ENCODE measurements around the gene ACBD4. TPM values are rescaled to one million over a fixed set of nuclear protein-coding genes. Genes with fewer than 3 reads are reported as not detected.
A peak's percentile ranks its signal among the peaks of the same experiment; 100 is the strongest.

The ACBD4 gene
- total RNA-seq, 1 donor from 2014 or later: 3.9 TPM

DNA sequence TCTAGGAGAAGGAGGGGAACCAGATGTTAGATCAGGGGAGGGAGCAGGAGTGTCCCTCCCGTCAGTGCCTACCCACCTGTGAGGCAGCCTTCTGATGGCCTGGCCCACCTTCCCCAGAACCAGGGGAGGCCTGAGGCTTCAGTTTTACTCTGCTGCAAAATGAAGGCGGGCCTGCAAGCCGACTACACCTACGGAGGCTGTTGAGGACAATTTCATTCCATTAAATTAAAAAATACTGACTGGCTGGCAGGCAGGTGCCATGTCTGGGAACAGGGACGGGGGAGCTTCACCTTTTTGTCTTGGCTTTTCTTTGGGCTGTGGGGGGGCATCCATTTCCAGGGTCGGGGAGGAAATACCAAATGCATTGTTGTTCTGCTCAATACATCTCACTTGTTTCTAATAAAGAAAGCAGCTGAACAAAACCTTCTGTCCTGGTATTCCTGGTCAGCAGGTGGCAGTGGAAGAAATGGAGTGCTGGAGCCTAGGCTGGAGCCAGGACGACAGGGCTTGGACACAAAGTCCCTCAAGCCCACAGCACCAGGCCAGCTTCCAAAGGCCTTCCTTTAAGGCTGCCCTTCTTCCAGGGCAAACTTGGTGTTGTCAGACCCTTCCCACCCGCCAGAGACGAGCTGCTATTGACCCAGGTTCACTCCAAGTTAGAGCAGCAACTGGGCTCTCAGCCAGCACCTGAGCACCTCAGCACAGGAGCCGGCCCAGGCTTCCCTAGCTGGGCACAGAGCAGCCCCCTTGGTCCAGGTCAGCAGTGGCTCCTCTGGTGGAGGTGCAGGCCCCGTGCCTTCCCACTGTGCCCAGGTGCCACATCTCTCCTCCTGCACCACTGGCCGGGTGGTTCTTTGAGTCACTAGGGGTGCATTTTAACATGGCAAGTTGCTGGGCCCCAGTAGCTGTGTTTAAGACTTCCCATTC, 26.6 kb upstream of the ACBD4 start:
- Mint-ChIP-seq H3K4me1 (ENCODE audit: low read depth, unreplicated experiment) (peaks cover 2% of the 10 kb centered on the region), H3K9me3 (ENCODE audit: unreplicated experiment) (no peaks in the 10 kb centered on the region), H3K27ac (ENCODE audit: unreplicated experiment) (peak overlapping the region; percentile 26), H3K27me3 (ENCODE audit: low read depth, unreplicated experiment) (no peaks in the 10 kb centered on the region), H3K4me3 (ENCODE audit: unreplicated experiment) (peak overlapping the region; percentile 34), H3K36me3 (ENCODE audit: low read depth, unreplicated experiment) (peaks cover 16% of the 10 kb centered on the region)
- Histone ChIP-seq H3K36me3 (ENCODE audit: insufficient read depth, low read length) (peaks cover 27% of the 10 kb centered on the region), H3K79me2 (ENCODE audit: insufficient read depth, low read length) (no peaks in the 10 kb centered on the region), H3K4me2 (ENCODE audit: low read length) (no peak overlapping the region), H4K20me1 (ENCODE audit: insufficient read depth, low read length) (peaks cover 34% of the 10 kb centered on the region), H3K27ac (ENCODE audit: low read depth, low read length) (no peak overlapping the region), H3K9ac (ENCODE audit: low read length) (no peak overlapping the region), H3K4me3 (ENCODE audit: insufficient read depth, low read depth, low read length) (no peak overlapping the region), H3K4me1 (ENCODE audit: insufficient read depth, low read length) (no peaks in the 10 kb centered on the region), H3K27me3 (ENCODE audit: insufficient read depth, low read length) (no peaks in the 10 kb centered on the region), H2AFZ (ENCODE audit: low read depth, low read length) (no peak overlapping the region), H3K9me3 (ENCODE audit: insufficient read depth, low read depth, low read length) (no peaks in the 10 kb centered on the region)
- TF ChIP-seq, protein P1, sequence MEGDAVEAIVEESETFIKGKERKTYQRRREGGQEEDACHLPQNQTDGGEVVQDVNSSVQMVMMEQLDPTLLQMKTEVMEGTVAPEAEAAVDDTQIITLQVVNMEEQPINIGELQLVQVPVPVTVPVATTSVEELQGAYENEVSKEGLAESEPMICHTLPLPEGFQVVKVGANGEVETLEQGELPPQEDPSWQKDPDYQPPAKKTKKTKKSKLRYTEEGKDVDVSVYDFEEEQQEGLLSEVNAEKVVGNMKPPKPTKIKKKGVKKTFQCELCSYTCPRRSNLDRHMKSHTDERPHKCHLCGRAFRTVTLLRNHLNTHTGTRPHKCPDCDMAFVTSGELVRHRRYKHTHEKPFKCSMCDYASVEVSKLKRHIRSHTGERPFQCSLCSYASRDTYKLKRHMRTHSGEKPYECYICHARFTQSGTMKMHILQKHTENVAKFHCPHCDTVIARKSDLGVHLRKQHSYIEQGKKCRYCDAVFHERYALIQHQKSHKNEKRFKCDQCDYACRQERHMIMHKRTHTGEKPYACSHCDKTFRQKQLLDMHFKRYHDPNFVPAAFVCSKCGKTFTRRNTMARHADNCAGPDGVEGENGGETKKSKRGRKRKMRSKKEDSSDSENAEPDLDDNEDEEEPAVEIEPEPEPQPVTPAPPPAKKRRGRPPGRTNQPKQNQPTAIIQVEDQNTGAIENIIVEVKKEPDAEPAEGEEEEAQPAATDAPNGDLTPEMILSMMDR (IDR thresholded peaks at IDR 0.05; ENCODE audit: insufficient read depth, low read depth, low read length): no peak
- no peak for TF ChIP-seq EZH2 (IDR thresholded peaks at IDR 0.05; ENCODE audit: insufficient read depth, low read length)
- DNase-seq (ENCODE audit: low read depth) (no peak), FAIRE-seq (no peak)

DNA sequence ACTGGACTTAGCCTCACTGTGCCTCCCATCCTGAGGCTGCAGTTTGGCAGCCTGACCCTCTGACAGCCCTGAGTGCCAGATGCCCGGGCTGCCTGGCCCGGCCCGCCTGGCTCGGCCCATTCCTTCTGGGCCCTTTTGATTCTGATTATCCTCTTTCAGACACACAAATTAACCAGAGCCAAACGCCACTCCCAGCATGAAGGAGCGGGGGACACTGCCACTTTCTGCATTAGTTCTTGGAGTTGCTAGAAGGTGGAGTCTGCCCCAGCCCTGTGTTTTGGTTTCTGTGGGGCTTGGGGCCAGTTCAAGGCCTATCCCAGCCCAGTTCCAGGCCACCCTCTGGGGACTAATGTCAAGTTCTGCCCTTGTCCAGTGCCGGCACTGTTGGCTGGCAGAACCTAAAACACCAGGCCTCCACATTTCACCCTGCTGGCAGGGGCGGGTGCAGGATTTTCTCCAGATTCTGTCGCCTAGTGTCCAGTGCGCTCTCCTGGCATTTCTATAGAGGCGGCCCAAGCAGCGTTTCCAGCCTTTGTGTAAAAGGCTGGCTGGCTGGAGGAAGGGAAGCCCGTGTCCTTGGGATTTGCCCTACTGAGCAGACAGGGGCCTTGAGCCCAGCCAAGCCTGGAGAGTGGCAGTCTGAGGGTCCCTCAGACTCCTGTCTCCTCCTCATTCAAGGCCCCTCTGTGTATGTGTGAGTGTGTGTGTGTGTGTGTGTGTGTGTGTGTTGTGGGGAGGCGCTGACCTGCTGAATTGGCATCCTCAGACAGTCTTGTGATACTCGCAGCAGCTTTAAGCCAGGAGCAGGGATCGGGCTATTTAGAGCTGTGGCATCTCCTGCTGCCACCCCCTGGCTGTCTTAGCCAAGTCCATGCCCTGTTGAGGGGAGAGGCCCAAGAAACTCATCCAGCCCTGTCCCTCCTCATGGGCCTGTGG, 24.5 kb upstream of the ACBD4 start:
- Histone ChIP-seq H3K36me3 (ENCODE audit: insufficient read depth, low read length) (peaks cover 10% of the 10 kb centered on the region), H2AFZ (ENCODE audit: low read depth, low read length) (no peak overlapping the region), H3K4me2 (ENCODE audit: low read length) (no peak overlapping the region), H3K4me3 (ENCODE audit: insufficient read depth, low read depth, low read length) (no peak overlapping the region), H3K79me2 (ENCODE audit: insufficient read depth, low read length) (no peaks in the 10 kb centered on the region), H4K20me1 (ENCODE audit: insufficient read depth, low read length) (peaks cover 30% of the 10 kb centered on the region), H3K27ac (ENCODE audit: low read depth, low read length) (no peak overlapping the region), H3K9ac (ENCODE audit: low read length) (no peak overlapping the region), H3K4me1 (ENCODE audit: insufficient read depth, low read length) (peaks cover 3% of the 10 kb centered on the region), H3K9me3 (ENCODE audit: insufficient read depth, low read depth, low read length) (no peaks in the 10 kb centered on the region), H3K27me3 (ENCODE audit: insufficient read depth, low read length) (no peaks in the 10 kb centered on the region)
- Mint-ChIP-seq H3K27me3 (ENCODE audit: low read depth, unreplicated experiment) (no peaks in the 10 kb centered on the region), H3K36me3 (ENCODE audit: low read depth, unreplicated experiment) (peaks cover 8% of the 10 kb centered on the region), H3K9me3 (ENCODE audit: unreplicated experiment) (no peaks in the 10 kb centered on the region), H3K4me3 (ENCODE audit: unreplicated experiment) (no peak overlapping the region), H3K27ac (ENCODE audit: unreplicated experiment) (peak overlapping the region; percentile 26), H3K4me1 (ENCODE audit: low read depth, unreplicated experiment) (peaks cover 5% of the 10 kb centered on the region)
- TF ChIP-seq, protein P1 (IDR thresholded peaks at IDR 0.05; ENCODE audit: insufficient read depth, low read depth, low read length): no peak
- TF ChIP-seq EZH2 (IDR thresholded peaks at IDR 0.05; ENCODE audit: insufficient read depth, low read length): no peak
- FAIRE-seq (no peak), DNase-seq (ENCODE audit: low read depth) (peak; percentile 59)
